ENCODE data around the gene CSMD2.

The CSMD2 gene

DNA sequence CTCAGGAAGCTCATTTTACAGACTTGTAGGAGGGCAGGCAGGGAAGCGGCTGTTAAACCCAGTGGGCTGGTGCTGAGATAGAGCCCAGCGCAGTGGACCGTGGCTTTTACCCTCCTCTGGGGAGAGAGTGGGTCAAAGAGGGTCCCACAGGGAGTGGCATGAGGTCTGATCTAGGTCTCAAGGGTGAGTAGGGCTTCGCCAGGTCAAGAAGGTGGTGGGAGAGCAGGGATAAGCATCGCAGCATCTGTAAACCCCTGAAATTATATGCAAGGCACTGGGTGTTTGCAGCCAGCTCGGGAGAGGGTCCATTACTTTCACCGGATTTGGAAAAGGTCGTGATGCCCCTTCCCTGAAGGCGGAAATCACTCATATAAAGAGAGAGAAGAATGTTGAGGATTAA lies 603.5 kb downstream of the CSMD2 start:
- Histone ChIP-seq H3K27ac (ENCODE audit: low read length) (no peak overlapping the region), H3K9me2 (replicated peaks; ENCODE audit: insufficient read depth, low read length) (no peaks in the 10 kb centered on the region; the same call in 1 of the 2 replicates), H4K20me1 (ENCODE audit: insufficient read depth, low read length) (no peaks in the 10 kb centered on the region), H3K4me1 (ENCODE audit: low read length) (no peaks in the 10 kb centered on the region), H3K9me3 (replicated peaks; ENCODE audit: insufficient read depth, low read length) (no peaks in the 10 kb centered on the region), H3K27me3 (replicated peaks; ENCODE audit: insufficient read depth, low read length) (peaks cover 17% of the 10 kb centered on the region), H3K9ac (ENCODE audit: low read length) (no peak overlapping the region), H3K79me2 (ENCODE audit: low read length) (no peaks in the 10 kb centered on the region), H3K4me2 (ENCODE audit: low read depth, low read length) (no peak overlapping the region), H3K36me3 (replicated peaks; ENCODE audit: insufficient read depth, low read length) (no peaks in the 10 kb centered on the region), H2AFZ (ENCODE audit: low read length) (no peak overlapping the region), H3K4me3 (ENCODE audit: low read length) (no peak overlapping the region), H3F3A (ENCODE audit: insufficient read depth, low read length) (no peaks in the 10 kb centered on the region)
- TF ChIP-seq EZH2phosphoT487 (IDR thresholded peaks at IDR 0.05; ENCODE audit: low read length) (no peak), EZH2 (optimal IDR thresholded peaks at IDR 0.05; ENCODE audit: low read depth, low read length) (no peak)
- TF ChIP-seq, protein P1, sequence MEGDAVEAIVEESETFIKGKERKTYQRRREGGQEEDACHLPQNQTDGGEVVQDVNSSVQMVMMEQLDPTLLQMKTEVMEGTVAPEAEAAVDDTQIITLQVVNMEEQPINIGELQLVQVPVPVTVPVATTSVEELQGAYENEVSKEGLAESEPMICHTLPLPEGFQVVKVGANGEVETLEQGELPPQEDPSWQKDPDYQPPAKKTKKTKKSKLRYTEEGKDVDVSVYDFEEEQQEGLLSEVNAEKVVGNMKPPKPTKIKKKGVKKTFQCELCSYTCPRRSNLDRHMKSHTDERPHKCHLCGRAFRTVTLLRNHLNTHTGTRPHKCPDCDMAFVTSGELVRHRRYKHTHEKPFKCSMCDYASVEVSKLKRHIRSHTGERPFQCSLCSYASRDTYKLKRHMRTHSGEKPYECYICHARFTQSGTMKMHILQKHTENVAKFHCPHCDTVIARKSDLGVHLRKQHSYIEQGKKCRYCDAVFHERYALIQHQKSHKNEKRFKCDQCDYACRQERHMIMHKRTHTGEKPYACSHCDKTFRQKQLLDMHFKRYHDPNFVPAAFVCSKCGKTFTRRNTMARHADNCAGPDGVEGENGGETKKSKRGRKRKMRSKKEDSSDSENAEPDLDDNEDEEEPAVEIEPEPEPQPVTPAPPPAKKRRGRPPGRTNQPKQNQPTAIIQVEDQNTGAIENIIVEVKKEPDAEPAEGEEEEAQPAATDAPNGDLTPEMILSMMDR (IDR thresholded peaks at IDR 0.05; ENCODE audit: low read length) = no peak
- no peak for DNase-seq

DNA sequence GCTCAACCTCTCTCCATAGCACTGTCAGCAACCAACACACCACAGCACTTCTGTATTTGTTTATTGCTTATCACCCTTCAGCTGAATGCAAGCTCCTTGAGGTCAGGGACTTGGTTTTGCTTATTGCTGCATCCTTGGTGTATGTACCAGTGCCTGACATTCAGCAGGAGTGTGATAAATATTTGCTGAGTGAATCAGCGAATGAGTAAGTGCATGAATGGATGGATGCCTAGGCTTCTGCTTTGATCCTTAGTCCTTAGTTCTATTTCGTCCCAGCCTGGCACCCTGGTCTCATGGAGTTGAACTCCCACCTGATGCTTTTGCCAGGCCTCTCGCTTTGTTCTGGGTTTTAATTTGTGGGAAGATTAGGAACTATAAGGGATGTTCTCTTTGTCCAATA lies 604.4 kb downstream of the CSMD2 start:
- no peak overlapping the region for H3K4me3 ChIP-seq (ENCODE audit: low read length)
- no peak overlapping the region for H2AFZ ChIP-seq (ENCODE audit: low read length)
- no peak overlapping the region for H3K27ac ChIP-seq (ENCODE audit: low read length)
- TF ChIP-seq EZH2 (optimal IDR thresholded peaks at IDR 0.05; ENCODE audit: low read depth, low read length) (no peak), EZH2phosphoT487 (IDR thresholded peaks at IDR 0.05; ENCODE audit: low read length) (no peak)
- TF ChIP-seq, protein P1 (IDR thresholded peaks at IDR 0.05; ENCODE audit: low read length) = no peak
- no peaks in the 10 kb centered on the region for H3K9me3 ChIP-seq (replicated peaks; ENCODE audit: insufficient read depth, low read length)
- H3K9me2 ChIP-seq (replicated peaks; ENCODE audit: insufficient read depth, low read length) = no peaks in the 10 kb centered on the region
- H3K79me2 ChIP-seq (ENCODE audit: low read length) = no peaks in the 10 kb centered on the region
- no peak overlapping the region for H3K4me2 ChIP-seq (ENCODE audit: low read depth, low read length)
- H3K9ac ChIP-seq (ENCODE audit: low read length) = no peak overlapping the region
- H3K4me1 ChIP-seq (ENCODE audit: low read length) = no peaks in the 10 kb centered on the region
- no peaks in the 10 kb centered on the region for H3F3A ChIP-seq (ENCODE audit: insufficient read depth, low read length)
- no peak for DNase-seq
- no peaks in the 10 kb centered on the region for H3K36me3 ChIP-seq (replicated peaks; ENCODE audit: insufficient read depth, low read length)
- H3K27me3 ChIP-seq (replicated peaks; ENCODE audit: insufficient read depth, low read length) = peaks cover 13% of the 10 kb centered on the region
- H4K20me1 ChIP-seq (ENCODE audit: insufficient read depth, low read length) = no peaks in the 10 kb centered on the region

DNA sequence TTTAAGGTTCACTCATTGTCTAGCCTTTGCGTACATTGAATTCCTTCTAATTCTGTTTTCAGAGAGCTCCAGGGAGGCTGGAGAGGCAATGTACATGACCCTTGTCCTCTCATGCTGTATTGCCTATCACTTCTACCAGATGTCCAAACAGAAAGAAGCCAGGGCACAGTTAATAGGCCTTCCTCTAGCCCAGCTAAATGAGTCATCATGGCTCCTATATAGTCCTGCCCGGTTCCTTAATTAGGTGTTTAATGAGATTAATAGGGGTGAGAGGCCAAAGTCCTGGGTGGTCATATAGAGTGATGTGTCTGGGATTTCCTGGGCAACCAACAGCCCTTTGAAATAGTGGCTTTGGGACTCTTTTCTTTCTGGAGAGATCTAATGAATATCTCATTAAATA lies 616.3 kb downstream of the CSMD2 start:
- Histone ChIP-seq H4K20me1 (ENCODE audit: insufficient read depth, low read length) (no peaks in the 10 kb centered on the region), H3K9me2 (replicated peaks; ENCODE audit: insufficient read depth, low read length) (no peaks in the 10 kb centered on the region), H2AFZ (ENCODE audit: low read length) (no peak overlapping the region), H3K27me3 (replicated peaks; ENCODE audit: insufficient read depth, low read length) (peaks cover 34% of the 10 kb centered on the region), H3K4me3 (ENCODE audit: low read length) (no peak overlapping the region), H3K4me1 (ENCODE audit: low read length) (no peaks in the 10 kb centered on the region), H3K9me3 (replicated peaks; ENCODE audit: insufficient read depth, low read length) (no peaks in the 10 kb centered on the region), H3K36me3 (replicated peaks; ENCODE audit: insufficient read depth, low read length) (no peaks in the 10 kb centered on the region), H3K27ac (ENCODE audit: low read length) (no peak overlapping the region), H3K4me2 (ENCODE audit: low read depth, low read length) (no peak overlapping the region), H3F3A (ENCODE audit: insufficient read depth, low read length) (no peaks in the 10 kb centered on the region), H3K79me2 (ENCODE audit: low read length) (no peaks in the 10 kb centered on the region), H3K9ac (ENCODE audit: low read length) (no peak overlapping the region)
- TF ChIP-seq EZH2phosphoT487 (IDR thresholded peaks at IDR 0.05; ENCODE audit: low read length) (no peak), EZH2 (optimal IDR thresholded peaks at IDR 0.05; ENCODE audit: low read depth, low read length) (no peak)
- TF ChIP-seq, protein P1 (IDR thresholded peaks at IDR 0.05; ENCODE audit: low read length) = no peak
- no peak for DNase-seq

Measured in MM.1S (cell line).